GM19468 (cell line): ENCODE data around the gene CACNA1B.
"Not testable (repeated sequence)": the region's sequence is repeated elsewhere in the genome, so short reads cannot be mapped to it uniquely, and the experiment has no call there.

Source experiments
- ATAC-seq: cut with Tn5 transposase; IDR thresholded peaks from one replicate; pipeline ENCODE4 v1.9.1; 2021; ENCODE audit warnings: mild to moderate bottlenecking, moderate library complexity, moderate number of reproducible peaks; ENCODE audit not compliant: unreplicated experiment; ENCODE audit errors: extremely low read depth

CACNA1B gene

GRCh38 chr9:138104251-138105122 is 226.9 kb downstream of the CACNA1B start:
- no peak for ATAC-seq

- no peak for ATAC-seq
These were observed 227.5 kb downstream of the CACNA1B start for GRCh38 chr9:138105123-138105415.

- ATAC-seq: no peak
These were observed 228.3 kb downstream of the CACNA1B start for GRCh38 chr9:138105561-138106505.

- ATAC-seq: not testable (repeated sequence)
These were observed 229.5 kb downstream of the CACNA1B start for GRCh38 chr9:138107039-138107438.

- no peak for ATAC-seq
These were observed 234.0 kb downstream of the CACNA1B start for GRCh38 chr9:138111607-138112006.

GRCh38 chr9:138112090-138112748 is 234.6 kb downstream of the CACNA1B start:
- no peak for ATAC-seq

- no peak for ATAC-seq
These were observed 235.4 kb downstream of the CACNA1B start for GRCh38 chr9:138112791-138113600.

- ATAC-seq: not testable (repeated sequence)
These were observed 236.2 kb downstream of the CACNA1B start for GRCh38 chr9:138113701-138114325.

- ATAC-seq: no peak
These were observed 237.1 kb downstream of the CACNA1B start for GRCh38 chr9:138114501-138115245.

GRCh38 chr9:138115506-138115905 is 237.9 kb downstream of the CACNA1B start:
- ATAC-seq: no peak

- no peak for ATAC-seq
These were observed 238.9 kb downstream of the CACNA1B start for GRCh38 chr9:138116521-138116920.

GRCh38 chr9:138117101-138117750 is 239.6 kb downstream of the CACNA1B start:
- ATAC-seq: no peak

- ATAC-seq: no peak
These were observed 240.3 kb downstream of the CACNA1B start for GRCh38 chr9:138117836-138118235.

- ATAC-seq: no peak
These were observed 241.1 kb downstream of the CACNA1B start for GRCh38 chr9:138118601-138119071.

GRCh38 chr9:138119202-138120027 is 241.8 kb downstream of the CACNA1B start:
- no peak for ATAC-seq

GRCh38 chr9:138120072-138120471 is 242.5 kb downstream of the CACNA1B start:
- no peak for ATAC-seq
